Fibroblast of lung (primary cell): ENCODE data around the gene SFT2D3.

ENCODE experiments used
- CTCF ChIP-seq, 2 donors: IDR thresholded peaks in 1 of 2; conservative IDR thresholded peaks in 1 of 2; 1 replicate in 1 of 2; 2 replicates in 1 of 2; pipeline ENCODE4 v1.5.1; 2011 to 2012; ENCODE audit warnings: low read length in 2 of 2, control low read depth in 1 of 2, inconsistent platforms in 1 of 2, low read depth in 1 of 2, mild to moderate bottlenecking in 1 of 2
- EZH2 ChIP-seq: IDR thresholded peaks from 2 replicates; pipeline ENCODE4 v1.5.1; 2012; ENCODE audit warnings: low read length, control low read depth, mild to moderate bottlenecking; ENCODE audit errors: missing control alignments

GRCh38 chr2:127690696-127691095, 10.6 kb upstream of the SFT2D3 start:
- TF ChIP-seq CTCF (conservative IDR thresholded peaks at IDR 0.05 in 1 of 2, IDR thresholded peaks at IDR 0.05 in 1 of 2; ENCODE audit: low read depth in 1 of 2, low read length in 2 of 2) (no peak), EZH2 (no peak)
